ENCODE results near the gene ZNF653. TPM values are rescaled to one million over a fixed set of nuclear protein-coding genes. Genes with fewer than 3 reads are reported as not detected.

ZNF653 gene
- total and polyA plus RNA-seq, 2 of the 8 experiments (the other 6 are each of a cell fraction or from before 2014, with no cell fraction given), result 7.0 to 7.9 TPM

GRCh38 chr19:11549386-11549953 is 43.8 kb upstream of the ZNF653 start:
- no peak overlapping the region for H3K18ac ChIP-seq (ENCODE audit: extremely low read depth, low read length)
- no peak for FAIRE-seq
- H4K20me1 ChIP-seq (replicated peaks in 1 of 2; ENCODE audit: control insufficient read depth in 1 of 2, insufficient read depth in 2 of 2, low read length in 2 of 2), result peaks cover 2 to 15% of the 10 kb centered on the region in 2 experiments
- H4K5ac ChIP-seq (ENCODE audit: insufficient read length, low read depth, low read length), result no peak overlapping the region
- no peaks in the 10 kb centered on the region for H3K27me3 ChIP-seq (replicated peaks in 1 of 4; ENCODE audit: control insufficient read depth in 3 of 4, extremely low read depth in 1 of 4, insufficient read depth in 3 of 4, low read length in 3 of 4)
- no peaks in the 10 kb centered on the region for H3K79me1 ChIP-seq (ENCODE audit: low read depth, low read length)
- H3K4me2 ChIP-seq (ENCODE audit: insufficient read depth in 1 of 2, low read depth in 2 of 2, low read length in 2 of 2), result no peak overlapping the region
- no peak overlapping the region for H3K14ac ChIP-seq (ENCODE audit: insufficient read length)
- no peak overlapping the region for H3K4ac ChIP-seq (replicated peaks; ENCODE audit: insufficient read length, low read depth, low read length)
- H2AK5ac ChIP-seq (ENCODE audit: low read depth, low read length), result no peak overlapping the region
- H3K23ac ChIP-seq (ENCODE audit: insufficient read length), result no peak overlapping the region
- POLR2A ChIA-PET (ENCODE audit: partially characterized antibody), result interaction anchor here (0.8 to 1.3 kb wide), 2 partner anchors 10 to 25 kb away, joined by 3 read pairs; partner anchors contain the start of gene ELOF1
- peaks cover 0 to 22% (median 14%) of the 10 kb centered on the region in 4 experiments; a peak in 5 of 8 replicates for H3K36me3 ChIP-seq (ENCODE audit: control insufficient read depth in 2 of 4, insufficient read depth in 4 of 4, low read length in 3 of 4)
- H2BK20ac ChIP-seq (ENCODE audit: low read length), result no peak overlapping the region
- H2AFZ ChIP-seq (ENCODE audit: low read length), result no peak overlapping the region
- CTCF ChIA-PET (ENCODE audit: partially characterized antibody), result interaction anchor here (2.1 kb wide), 1 partner anchor 13 kb away, joined by 6 read pairs; no protein-coding TSS in a partner anchor
- no peak overlapping the region for H2BK12ac ChIP-seq (ENCODE audit: low read depth, low read length)
- H2BK120ac ChIP-seq (replicated peaks; ENCODE audit: low read depth, low read length), result no peak overlapping the region
- no peak overlapping the region for H2BK15ac ChIP-seq (ENCODE audit: low read length)
- H3K9me3 ChIP-seq (ENCODE audit: insufficient read depth in 2 of 2, low read depth in 1 of 2, low read length in 1 of 2), result no peaks in the 10 kb centered on the region
- TF ChIP-seq RNF2 (IDR thresholded peaks at IDR 0.05; ENCODE audit: borderline replicate concordance, low read depth, low read length, missing control alignments, poor library complexity, severe bottlenecking) (no peak), POLR2AphosphoS5 (IDR thresholded peaks at IDR 0.05; ENCODE audit: low read depth, low read length) (no peak), MAFK (IDR thresholded peaks at IDR 0.05; ENCODE audit: low read depth, low read length) (no peak), HDAC2 (IDR thresholded peaks at IDR 0.05; ENCODE audit: borderline replicate concordance in 1 of 2, low read depth in 2 of 2, low read length in 2 of 2) (no peak), SP1 (IDR thresholded peaks at IDR 0.05; ENCODE audit: low read depth, low read length) (no peak), GTF2F1 (IDR thresholded peaks at IDR 0.05; ENCODE audit: borderline replicate concordance, low read depth, low read length) (no peak), RFX5 (IDR thresholded peaks at IDR 0.05; ENCODE audit: borderline replicate concordance, low read depth, low read length) (no peak), CREB1 (IDR thresholded peaks at IDR 0.05) (no peak), SP2 (IDR thresholded peaks at IDR 0.05; ENCODE audit: low read length) (no peak), CTBP2 (IDR thresholded peaks at IDR 0.05; ENCODE audit: borderline replicate concordance, insufficient read depth, insufficient read length, low read length) (no peak), HDAC6 (IDR thresholded peaks at IDR 0.05; ENCODE audit: low read depth, low read length) (no peak), TEAD4 (IDR thresholded peaks at IDR 0.05; ENCODE audit: low read depth, low read length) (no peak)
- H3K9ac ChIP-seq (replicated peaks in 1 of 4; ENCODE audit: extremely low read depth in 1 of 4, low read depth in 3 of 4, low read length in 3 of 4), result no peak overlapping the region
- H2BK5ac ChIP-seq (ENCODE audit: low read depth, low read length), result no peak overlapping the region
- DNase-seq (ENCODE audit: low read depth in 1 of 2, low spot score in 2 of 2), result no peak
- H3K79me2 ChIP-seq (ENCODE audit: control insufficient read depth in 1 of 2, insufficient read depth in 2 of 2, low read length in 2 of 2), result no peaks in the 10 kb centered on the region
- 92% methylated on average over 19 of the region's 24 CpGs; no CpG with 5 or more reads in 1 of the 2 experiments for WGBS, 2 experiments (ENCODE audit: extremely low coverage in 1 of 2, insufficient coverage in 1 of 2, insufficient read length in 1 of 2, insufficient replicate concordance in 2 of 2, low coverage in 1 of 2, low lambda C conversion rate in 2 of 2, missing lambda C conversion rate in 1 of 2)
- no peak overlapping the region for H3K56ac ChIP-seq (replicated peaks; ENCODE audit: insufficient read length, low read depth, low read length)
- H4K91ac ChIP-seq (replicated peaks; ENCODE audit: insufficient read length, low read length), result no peak overlapping the region
- no peaks in the 10 kb centered on the region for H3K23me2 ChIP-seq (ENCODE audit: low read depth, low read length)
- H3K4me3 ChIP-seq (ENCODE audit: extremely low read depth in 1 of 4, insufficient read depth in 2 of 4, low read depth in 3 of 4, low read length in 4 of 4), result no peak overlapping the region
- peak overlapping the region; percentile 25; the same call in 1 of the 2 replicates for H4K8ac ChIP-seq (ENCODE audit: extremely low read depth, insufficient read depth, low read length)
- no peak overlapping the region for H3K27ac ChIP-seq (ENCODE audit: low read depth, low read length)
- peaks cover 0 to 4% (median 0%) of the 10 kb centered on the region in 4 experiments; a peak in 1 of 7 replicates for H3K4me1 ChIP-seq (replicated peaks in 1 of 4; ENCODE audit: control insufficient read depth in 3 of 4, insufficient read depth in 4 of 4, low read length in 3 of 4)
